GM12892 (cell line): ENCODE measurements around the gene TNS3.

Source experiments
- POLR2A ChIP-seq: IDR thresholded peaks from 2 replicates; pipeline ENCODE4 v1.6.1; 2011; ENCODE audit warnings: low read depth, low read length, control low read depth
- POLR2AphosphoS5 ChIP-seq: IDR thresholded peaks from 2 replicates; pipeline ENCODE4 v1.6.1; 2011; ENCODE audit warnings: low read depth, low read length, control low read depth

DNA sequence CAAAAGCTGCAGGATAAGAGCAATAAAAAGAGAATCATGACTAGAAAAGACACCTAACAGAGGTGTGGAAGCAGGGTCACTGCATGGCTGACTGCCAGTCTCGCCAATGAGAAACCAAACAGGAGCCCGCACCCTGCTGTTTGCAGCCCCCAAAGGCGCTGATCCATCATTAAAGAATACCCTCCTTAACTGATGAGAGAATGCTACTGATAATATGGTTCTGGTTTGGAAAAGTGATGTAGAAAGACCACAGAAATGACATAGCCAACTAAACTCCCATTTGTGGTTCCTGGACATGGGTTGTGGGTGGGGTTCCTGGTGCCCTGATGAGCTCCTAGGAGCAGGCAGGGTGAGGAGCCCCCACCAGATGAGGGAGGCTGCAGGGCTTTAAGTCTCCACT is 207.4 kb downstream of the TNS3 start:
- TF ChIP-seq POLR2AphosphoS5 (no peak), POLR2A (no peak)
